Progenitor cell of endocrine pancreas (in vitro differentiated cells): Measurements from ENCODE around the gene MIER2. TPM values are rescaled to one million over a fixed set of nuclear protein-coding genes. Genes with fewer than 3 reads are reported as not detected.
"Not testable (repeated sequence)": the region's sequence is repeated elsewhere in the genome, so short reads cannot be mapped to it uniquely, and the experiment has no call there.

Experiments
- DNase-seq: peaks from one replicate; pipeline ENCODE4 v3.0.0; 2021; ENCODE audit warnings: low spot score; ENCODE audit not compliant: unreplicated experiment
- H3K27ac Mint-ChIP-seq: 2 replicates; pipeline ENCODE4 v1.8.0; 2021; ENCODE audit warnings: mild to moderate bottlenecking, moderate library complexity, mixed read lengths
- H3K27me3 Mint-ChIP-seq: 2 replicates; pipeline ENCODE4 v1.8.0; 2021; ENCODE audit warnings: mixed read lengths
- H3K36me3 Mint-ChIP-seq: 2 replicates; pipeline ENCODE4 v1.8.0; 2022; ENCODE audit warnings: mixed read lengths; ENCODE audit not compliant: insufficient read depth
- H3K4me1 Mint-ChIP-seq: 2 replicates; pipeline ENCODE4 v1.8.0; 2021; ENCODE audit warnings: low read depth, mixed read lengths
- H3K4me3 Mint-ChIP-seq: 2 replicates; pipeline ENCODE4 v1.8.0; 2021; ENCODE audit warnings: low read depth, mild to moderate bottlenecking, moderate library complexity, mixed read lengths
- H3K9me3 Mint-ChIP-seq: 2 replicates; pipeline ENCODE4 v1.8.0; 2021; ENCODE audit warnings: low read depth, mixed read lengths
- total RNA-seq: library from RNA; stranded (reverse); gene quantifications from 2 replicates; pipeline ENCODE4 v1.2.1, GENCODE V29; 2021
- TF ChIP-seq, protein P1 (sequence below): fragments of 200-600 bp; sonication (generic); IDR thresholded peaks from one replicate; pipeline ENCODE4 v1.5.0; 2021; ENCODE audit warnings: antibody characterized with exemption, mild to moderate bottlenecking; ENCODE audit not compliant: unreplicated experiment

MIER2 gene
- total RNA-seq, 1 donor from 2014 or later: 46.7 TPM

GRCh38 chr19:362154-362553 lies 17.6 kb upstream of the MIER2 start:
- Mint-ChIP-seq H3K27me3 (peaks cover 27% of the 10 kb centered on the region), H3K27ac (no peak overlapping the region)
- no peak for DNase-seq

DNA sequence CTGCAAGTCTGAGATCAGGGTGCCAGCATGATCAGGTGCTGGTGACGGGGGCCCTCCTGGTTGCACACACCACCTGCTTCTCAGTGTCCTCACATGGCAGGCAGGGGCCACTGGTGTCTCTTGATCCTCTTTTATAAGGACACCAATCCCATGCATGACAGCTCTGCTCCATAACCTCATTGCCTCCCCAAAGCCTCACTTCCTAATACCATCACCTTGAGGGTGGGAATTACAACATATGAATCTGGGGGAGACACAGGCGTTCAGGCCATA lies 15.0 kb upstream of the MIER2 start:
- no peaks in the 10 kb centered on the region for H3K36me3 Mint-ChIP-seq
- no peaks in the 10 kb centered on the region for H3K9me3 Mint-ChIP-seq
- peaks cover 8% of the 10 kb centered on the region for H3K27me3 Mint-ChIP-seq
- no peak for DNase-seq
- H3K4me1 Mint-ChIP-seq: no peaks in the 10 kb centered on the region
- no peak overlapping the region for H3K4me3 Mint-ChIP-seq
- no peak overlapping the region for H3K27ac Mint-ChIP-seq
- TF ChIP-seq, protein P1, sequence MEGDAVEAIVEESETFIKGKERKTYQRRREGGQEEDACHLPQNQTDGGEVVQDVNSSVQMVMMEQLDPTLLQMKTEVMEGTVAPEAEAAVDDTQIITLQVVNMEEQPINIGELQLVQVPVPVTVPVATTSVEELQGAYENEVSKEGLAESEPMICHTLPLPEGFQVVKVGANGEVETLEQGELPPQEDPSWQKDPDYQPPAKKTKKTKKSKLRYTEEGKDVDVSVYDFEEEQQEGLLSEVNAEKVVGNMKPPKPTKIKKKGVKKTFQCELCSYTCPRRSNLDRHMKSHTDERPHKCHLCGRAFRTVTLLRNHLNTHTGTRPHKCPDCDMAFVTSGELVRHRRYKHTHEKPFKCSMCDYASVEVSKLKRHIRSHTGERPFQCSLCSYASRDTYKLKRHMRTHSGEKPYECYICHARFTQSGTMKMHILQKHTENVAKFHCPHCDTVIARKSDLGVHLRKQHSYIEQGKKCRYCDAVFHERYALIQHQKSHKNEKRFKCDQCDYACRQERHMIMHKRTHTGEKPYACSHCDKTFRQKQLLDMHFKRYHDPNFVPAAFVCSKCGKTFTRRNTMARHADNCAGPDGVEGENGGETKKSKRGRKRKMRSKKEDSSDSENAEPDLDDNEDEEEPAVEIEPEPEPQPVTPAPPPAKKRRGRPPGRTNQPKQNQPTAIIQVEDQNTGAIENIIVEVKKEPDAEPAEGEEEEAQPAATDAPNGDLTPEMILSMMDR: no peak

More at GRCh38 chr19:362154-362553, 17.6 kb upstream of the MIER2 start:
- TF ChIP-seq, protein P1: no peak
- Mint-ChIP-seq H3K9me3 (no peaks in the 10 kb centered on the region), H3K4me3 (no peak overlapping the region), H3K36me3 (no peaks in the 10 kb centered on the region), H3K4me1 (no peaks in the 10 kb centered on the region)

DNA sequence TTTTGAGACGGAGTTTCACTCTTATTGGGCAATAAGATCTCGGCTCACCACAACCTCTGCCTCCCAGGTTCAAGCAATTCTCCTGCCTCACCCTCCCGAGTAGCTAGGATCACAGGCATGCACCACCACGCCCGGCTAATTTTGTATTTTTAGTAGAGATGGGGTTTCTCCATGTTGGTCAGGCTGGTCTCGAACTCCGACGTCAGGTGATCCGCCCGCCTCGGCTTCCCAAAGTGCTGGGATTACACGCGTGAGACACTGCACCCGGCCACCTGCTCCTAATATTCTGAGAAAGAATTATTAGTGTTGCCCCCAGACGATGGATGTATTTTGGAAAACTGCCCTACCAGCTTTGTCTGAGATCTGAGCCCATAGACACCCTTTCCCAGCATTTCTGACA lies 10.9 kb upstream of the MIER2 start:
- not testable (repeated sequence) for H3K27ac Mint-ChIP-seq, H3K4me1 Mint-ChIP-seq, H3K4me3 Mint-ChIP-seq, H3K9me3 Mint-ChIP-seq, DNase-seq, H3K36me3 Mint-ChIP-seq
- peaks cover 11% of the 10 kb centered on the region for H3K27me3 Mint-ChIP-seq

GRCh38 chr19:355134-355533 lies 10.5 kb upstream of the MIER2 start:
- no peaks in the 10 kb centered on the region for H3K4me1 Mint-ChIP-seq
- no peaks in the 10 kb centered on the region for H3K36me3 Mint-ChIP-seq
- no peak overlapping the region for H3K27ac Mint-ChIP-seq
- peaks cover 9% of the 10 kb centered on the region for H3K9me3 Mint-ChIP-seq
- no peak overlapping the region for H3K4me3 Mint-ChIP-seq
- peaks cover 11% of the 10 kb centered on the region for H3K27me3 Mint-ChIP-seq
- no peak for DNase-seq
- TF ChIP-seq, protein P1: no peak

DNA sequence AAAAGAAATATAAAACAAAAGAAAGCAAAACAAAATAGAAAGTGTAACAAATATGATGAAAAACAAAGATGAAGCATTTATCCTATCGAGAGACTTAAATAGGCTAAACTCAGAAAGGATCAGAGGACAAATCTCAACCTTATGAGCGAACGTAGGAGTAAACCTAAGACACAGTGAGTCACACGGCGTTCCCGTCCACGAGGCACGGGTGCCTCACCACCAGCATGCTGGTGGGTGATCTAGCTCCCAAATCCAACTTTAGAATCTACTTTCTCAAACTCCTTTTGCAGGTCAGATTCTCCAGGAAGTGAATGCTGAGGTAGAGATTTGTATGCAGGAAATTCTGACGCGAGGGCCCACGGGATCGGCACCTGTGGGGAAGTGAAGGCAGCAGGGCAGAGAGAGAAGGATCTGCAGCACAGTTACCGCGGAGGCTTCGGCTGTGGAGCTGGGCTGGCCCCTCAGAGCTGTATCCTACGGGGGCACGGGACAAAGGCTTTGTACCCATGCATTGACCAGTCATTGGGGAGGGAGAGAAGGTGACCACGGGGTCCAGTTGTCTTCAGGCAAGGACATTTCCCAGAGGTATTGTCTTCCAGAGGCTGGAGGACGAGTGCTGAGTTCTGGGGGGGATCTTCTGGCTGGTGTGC lies 7.5 kb upstream of the MIER2 start:
- Mint-ChIP-seq H3K9me3 (peaks cover 9% of the 10 kb centered on the region), H3K27ac (no peak overlapping the region), H3K4me1 (no peaks in the 10 kb centered on the region), H3K36me3 (no peaks in the 10 kb centered on the region), H3K4me3 (no peak overlapping the region), H3K27me3 (peaks cover 3% of the 10 kb centered on the region)
- TF ChIP-seq, protein P1: no peak
- no peak for DNase-seq
